AG04450 (cell line): ENCODE data around the gene CPZ. TPM values are rescaled to one million over a fixed set of nuclear protein-coding genes. Genes with fewer than 3 reads are reported as not detected.
"Not testable (repeated sequence)": the region's sequence is repeated elsewhere in the genome, so short reads cannot be mapped to it uniquely, and the experiment has no call there.

Source experiments
- CTCF ChIA-PET: fragments of 300-600, 350-600 bp; formaldehyde crosslinking; extraction: SDS; loops from one replicate; lab custom pipeline; 2022; ENCODE audit warnings: antibody characterized with exemption, inconsistent platforms; lab: Charles Lee
- POLR2A ChIA-PET: fragments of 350-600 bp; formaldehyde crosslinking; extraction: SDS; loops from one replicate; lab custom pipeline; 2021; ENCODE audit warnings: antibody characterized with exemption, inconsistent platforms; lab: Yijun Ruan, JAX
- DNase-seq: peaks from one replicate; pipeline ENCODE4 v3.0.0-alpha.2; 2011; ENCODE audit warnings: low read depth, low spot score
- H3K27ac ChIP-seq: one replicate; pipeline ENCODE4 v1.5.1; 2012; ENCODE audit warnings: low read depth, low read length, control low read depth
- H3K27me3 ChIP-seq: one replicate; pipeline ENCODE4 v1.6.0; 2012; ENCODE audit warnings: low read length; ENCODE audit not compliant: control insufficient read depth, insufficient read depth
- H3K4me3 ChIP-seq: 2 replicates; pipeline ENCODE4 v1.5.1; 2011; ENCODE audit warnings: mild to moderate bottlenecking, low read depth, low read length, control low read depth
- H3K9me3 ChIP-seq: 2 replicates; pipeline ENCODE4 v1.5.1; 2012; ENCODE audit warnings: low read length; ENCODE audit not compliant: control insufficient read depth, insufficient read depth
- polyA plus RNA-seq: library from polyadenylated mRNA; depleted of rRNA; stranded (reverse); fragments of >200 nt; gene quantifications from 2 replicates; pipeline ENCODE4 v1.2.3, GENCODE V29; 2011
- TF ChIP-seq, protein P1 (sequence below): IDR thresholded peaks from 2 replicates; pipeline ENCODE4 v1.5.1; 2011; ENCODE audit warnings: low read depth, low read length, control low read depth, inconsistent platforms

CPZ gene
- polyA plus RNA-seq, 1 experiment, result 6.4 TPM

DNA sequence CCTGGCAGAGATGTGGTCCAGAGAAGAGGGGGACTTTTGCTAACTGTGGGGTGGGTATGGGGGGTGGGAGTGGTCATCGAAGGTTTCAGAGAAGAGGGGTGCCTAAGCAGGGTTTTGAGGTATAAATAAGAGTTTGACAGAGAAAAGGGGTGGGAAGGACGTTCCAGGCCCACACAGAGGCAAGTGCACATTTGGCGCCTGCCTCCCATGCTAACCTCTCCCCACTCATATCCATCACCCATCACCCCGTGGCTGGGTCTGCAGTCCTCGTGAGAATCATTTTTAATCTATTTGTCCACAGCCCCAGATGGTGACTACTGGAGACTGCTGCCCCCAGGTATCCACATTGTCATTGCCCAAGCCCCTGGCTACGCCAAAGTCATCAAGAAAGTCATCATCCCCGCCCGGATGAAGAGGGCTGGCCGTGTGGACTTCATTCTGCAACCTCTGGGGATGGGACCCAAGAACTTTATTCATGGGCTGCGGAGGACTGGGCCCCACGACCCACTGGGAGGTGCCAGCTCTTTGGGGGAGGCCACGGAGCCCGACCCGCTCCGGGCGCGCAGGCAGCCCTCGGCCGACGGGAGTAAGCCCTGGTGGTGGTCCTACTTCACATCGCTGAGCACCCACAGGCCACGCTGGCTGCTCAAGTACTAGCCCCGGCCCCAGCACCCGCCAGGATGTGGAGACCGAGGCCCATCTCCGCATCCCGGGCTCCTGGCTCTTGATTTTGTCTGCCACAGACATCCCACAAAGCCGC, 26.6 kb downstream of the CPZ start:
- DNase-seq, result no peak
- POLR2A ChIA-PET, result no interaction called here
- Histone ChIP-seq H3K27me3 (no peaks in the 10 kb centered on the region), H3K4me3 (no peak overlapping the region), H3K9me3 (no peaks in the 10 kb centered on the region), H3K27ac (no peak overlapping the region)
- TF ChIP-seq, protein P1, sequence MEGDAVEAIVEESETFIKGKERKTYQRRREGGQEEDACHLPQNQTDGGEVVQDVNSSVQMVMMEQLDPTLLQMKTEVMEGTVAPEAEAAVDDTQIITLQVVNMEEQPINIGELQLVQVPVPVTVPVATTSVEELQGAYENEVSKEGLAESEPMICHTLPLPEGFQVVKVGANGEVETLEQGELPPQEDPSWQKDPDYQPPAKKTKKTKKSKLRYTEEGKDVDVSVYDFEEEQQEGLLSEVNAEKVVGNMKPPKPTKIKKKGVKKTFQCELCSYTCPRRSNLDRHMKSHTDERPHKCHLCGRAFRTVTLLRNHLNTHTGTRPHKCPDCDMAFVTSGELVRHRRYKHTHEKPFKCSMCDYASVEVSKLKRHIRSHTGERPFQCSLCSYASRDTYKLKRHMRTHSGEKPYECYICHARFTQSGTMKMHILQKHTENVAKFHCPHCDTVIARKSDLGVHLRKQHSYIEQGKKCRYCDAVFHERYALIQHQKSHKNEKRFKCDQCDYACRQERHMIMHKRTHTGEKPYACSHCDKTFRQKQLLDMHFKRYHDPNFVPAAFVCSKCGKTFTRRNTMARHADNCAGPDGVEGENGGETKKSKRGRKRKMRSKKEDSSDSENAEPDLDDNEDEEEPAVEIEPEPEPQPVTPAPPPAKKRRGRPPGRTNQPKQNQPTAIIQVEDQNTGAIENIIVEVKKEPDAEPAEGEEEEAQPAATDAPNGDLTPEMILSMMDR, result no peak
- CTCF ChIA-PET, result interaction anchor here (1.1 kb wide), 1 partner anchor 151 kb away, joined by 3 read pairs; no protein-coding TSS in a partner anchor

DNA sequence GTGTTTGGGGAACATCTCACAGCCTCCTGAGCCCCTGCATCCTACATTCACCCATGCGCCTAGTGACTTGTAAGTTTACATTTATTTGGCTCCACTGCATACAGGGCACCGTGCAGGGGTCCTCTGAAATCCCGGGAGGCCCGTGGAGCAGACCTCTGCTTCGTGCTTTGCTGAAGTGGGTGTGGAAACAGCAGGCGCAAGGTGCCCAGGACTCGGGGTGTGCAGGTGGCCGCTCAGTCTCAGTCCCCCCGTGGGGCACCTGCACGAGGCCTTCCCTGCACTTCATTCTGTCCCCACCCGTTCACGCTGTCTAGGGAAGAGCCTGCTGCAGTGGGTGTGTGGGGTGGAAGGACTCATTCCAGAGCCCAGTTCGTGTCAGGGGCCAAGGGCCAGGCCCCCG, 28.6 kb downstream of the CPZ start:
- DNase-seq, H3K27ac ChIP-seq, H3K27me3 ChIP-seq, H3K9me3 ChIP-seq, H3K4me3 ChIP-seq, CTCF ChIA-PET, POLR2A ChIA-PET: not testable (repeated sequence)

DNA sequence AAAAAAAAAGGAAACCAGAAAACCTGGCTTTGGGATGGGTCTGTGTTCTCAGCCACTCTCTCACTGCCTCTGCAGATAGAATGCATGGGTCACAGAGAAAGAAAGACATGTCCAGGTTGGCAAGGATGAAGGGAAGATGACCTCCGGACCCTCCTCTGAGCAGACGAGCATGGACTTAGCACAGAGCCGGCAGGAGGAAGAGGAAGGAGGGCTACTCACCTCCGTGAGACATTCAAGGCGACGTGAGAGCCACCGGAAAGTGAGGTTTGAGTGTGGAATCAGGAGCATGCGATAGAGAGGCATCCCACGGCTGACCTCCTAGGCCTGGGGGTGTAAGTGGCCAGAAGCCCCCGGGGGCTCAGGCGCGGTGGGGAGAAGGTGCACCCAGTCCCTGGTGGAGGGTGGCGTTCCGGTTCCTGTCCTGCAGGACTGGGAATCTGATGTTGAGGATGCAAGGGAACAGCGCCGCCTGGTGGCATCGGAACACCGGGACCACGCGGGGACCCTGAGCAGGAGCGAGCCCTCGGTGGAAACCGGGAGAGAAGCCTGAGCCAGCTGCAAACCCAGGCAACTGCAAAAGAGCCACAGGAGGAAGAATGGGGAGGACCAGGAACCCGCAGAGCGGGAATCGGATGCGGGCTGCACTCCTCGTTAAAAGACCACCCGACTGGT, 32.2 kb downstream of the CPZ start:
- DNase-seq, H3K27me3 ChIP-seq, CTCF ChIA-PET, POLR2A ChIA-PET, H3K27ac ChIP-seq, H3K9me3 ChIP-seq, H3K4me3 ChIP-seq: not testable (repeated sequence)

DNA sequence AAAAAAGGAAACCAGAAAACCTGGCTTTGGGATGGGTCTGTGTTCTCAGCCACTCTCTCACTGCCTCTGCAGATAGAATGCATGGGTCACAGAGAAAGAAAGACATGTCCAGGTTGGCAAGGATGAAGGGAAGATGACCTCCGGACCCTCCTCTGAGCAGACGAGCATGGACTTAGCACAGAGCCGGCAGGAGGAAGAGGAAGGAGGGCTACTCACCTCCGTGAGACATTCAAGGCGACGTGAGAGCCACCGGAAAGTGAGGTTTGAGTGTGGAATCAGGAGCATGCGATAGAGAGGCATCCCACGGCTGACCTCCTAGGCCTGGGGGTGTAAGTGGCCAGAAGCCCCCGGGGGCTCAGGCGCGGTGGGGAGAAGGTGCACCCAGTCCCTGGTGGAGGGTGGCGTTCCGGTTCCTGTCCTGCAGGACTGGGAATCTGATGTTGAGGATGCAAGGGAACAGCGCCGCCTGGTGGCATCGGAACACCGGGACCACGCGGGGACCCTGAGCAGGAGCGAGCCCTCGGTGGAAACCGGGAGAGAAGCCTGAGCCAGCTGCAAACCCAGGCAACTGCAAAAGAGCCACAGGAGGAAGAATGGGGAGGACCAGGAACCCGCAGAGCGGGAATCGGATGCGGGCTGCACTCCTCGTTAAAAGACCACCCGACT, 37.8 kb downstream of the CPZ start:
- H3K9me3 ChIP-seq, DNase-seq, H3K27me3 ChIP-seq, CTCF ChIA-PET, POLR2A ChIA-PET, H3K4me3 ChIP-seq, H3K27ac ChIP-seq: not testable (repeated sequence)

DNA sequence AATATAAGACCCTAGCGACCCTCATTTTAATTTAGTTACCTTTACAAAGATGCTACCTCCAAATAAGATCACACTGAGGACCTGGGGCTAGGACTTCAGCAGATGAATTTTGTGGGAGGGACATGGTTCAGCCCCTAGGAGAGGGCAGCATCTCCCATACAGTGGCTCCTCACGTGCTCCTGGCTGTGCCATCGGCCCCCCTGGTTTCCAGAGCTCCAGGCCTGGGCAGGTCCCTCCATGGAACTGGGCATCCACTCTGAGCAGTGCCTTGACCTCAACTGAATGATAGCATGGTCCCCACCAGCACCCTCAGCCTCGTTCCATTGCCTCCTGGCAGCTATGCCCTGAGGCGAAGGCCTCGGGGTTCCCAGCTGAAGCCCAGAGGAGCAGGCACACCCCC, 39.3 kb downstream of the CPZ start:
- H3K27ac ChIP-seq, DNase-seq, CTCF ChIA-PET, H3K9me3 ChIP-seq, H3K27me3 ChIP-seq, H3K4me3 ChIP-seq, POLR2A ChIA-PET: not testable (repeated sequence)

DNA sequence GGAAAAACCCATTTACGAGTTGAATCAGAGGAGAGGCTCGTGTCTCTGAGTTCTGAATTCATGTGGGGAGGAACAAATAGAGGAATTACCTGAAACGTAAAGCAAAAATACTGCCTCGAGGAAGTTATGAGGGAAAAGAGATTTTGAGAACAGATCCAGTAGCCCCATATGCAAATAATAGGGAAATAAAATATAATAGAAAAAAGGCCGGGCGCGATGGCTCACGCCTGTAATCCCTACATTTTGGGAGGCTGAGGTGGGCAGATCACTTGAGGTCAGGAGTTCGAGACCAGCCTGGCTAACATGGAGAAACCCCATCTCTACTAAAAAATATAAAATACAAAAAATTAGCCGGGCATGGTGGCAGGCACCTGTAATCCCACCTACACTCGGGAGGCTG, 42.2 kb downstream of the CPZ start:
- POLR2A ChIA-PET, H3K27me3 ChIP-seq, H3K9me3 ChIP-seq, H3K4me3 ChIP-seq, H3K27ac ChIP-seq, CTCF ChIA-PET, DNase-seq: not testable (repeated sequence)

DNA sequence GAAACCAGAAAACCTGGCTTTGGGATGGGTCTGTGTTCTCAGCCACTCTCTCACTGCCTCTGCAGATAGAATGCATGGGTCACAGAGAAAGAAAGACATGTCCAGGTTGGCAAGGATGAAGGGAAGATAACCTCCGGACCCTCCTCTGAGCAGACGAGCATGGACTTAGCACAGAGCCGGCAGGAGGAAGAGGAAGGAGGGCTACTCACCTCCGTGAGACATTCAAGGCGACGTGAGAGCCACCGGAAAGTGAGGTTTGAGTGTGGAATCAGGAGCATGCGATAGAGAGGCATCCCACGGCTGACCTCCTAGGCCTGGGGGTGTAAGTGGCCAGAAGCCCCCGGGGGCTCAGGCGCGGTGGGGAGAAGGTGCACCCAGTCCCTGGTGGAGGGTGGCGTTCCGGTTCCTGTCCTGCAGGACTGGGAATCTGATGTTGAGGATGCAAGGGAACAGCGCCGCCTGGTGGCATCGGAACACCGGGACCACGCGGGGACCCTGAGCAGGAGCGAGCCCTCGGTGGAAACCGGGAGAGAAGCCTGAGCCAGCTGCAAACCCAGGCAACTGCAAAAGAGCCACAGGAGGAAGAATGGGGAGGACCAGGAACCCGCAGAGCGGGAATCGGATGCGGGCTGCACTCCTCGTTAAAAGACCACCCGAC, 43.5 kb downstream of the CPZ start:
- CTCF ChIA-PET, result interaction anchor here (0.7 kb wide), 1 partner anchor 459 kb away, joined by 5 read pairs; no protein-coding TSS in a partner anchor
- POLR2A ChIA-PET, result not testable (repeated sequence)

More for the DNA sequence above, 43.5 kb downstream of the CPZ start:
- not testable (repeated sequence) for H3K4me3 ChIP-seq, H3K27me3 ChIP-seq, DNase-seq, H3K27ac ChIP-seq, H3K9me3 ChIP-seq
